GM18508 (cell line): Measurements from ENCODE around the gene RPTN.
"Not testable (repeated sequence)": the region's sequence is repeated elsewhere in the genome, so short reads cannot be mapped to it uniquely, and the experiment has no call there.

Experiments used
- ATAC-seq: cut with Tn5 transposase; IDR thresholded peaks from one replicate; pipeline ENCODE4 v1.9.1; 2021; ENCODE audit warnings: moderate number of reproducible peaks; ENCODE audit not compliant: insufficient read depth, unreplicated experiment

The RPTN gene

GRCh38 chr1:152167835-152168534 is 9.0 kb upstream of the RPTN start:
- ATAC-seq: no peak

- no peak for ATAC-seq
These were observed 7.9 kb upstream of the RPTN start for GRCh38 chr1:152166966-152167365.

GRCh38 chr1:152165286-152166077 is 6.5 kb upstream of the RPTN start:
- no peak for ATAC-seq

GRCh38 chr1:152164517-152165136 is 5.6 kb upstream of the RPTN start:
- ATAC-seq: no peak

- ATAC-seq: no peak
These were observed 3.9 kb upstream of the RPTN start for GRCh38 chr1:152162792-152163463.

GRCh38 chr1:152160576-152160975 is 1.5 kb upstream of the RPTN start:
- no peak for ATAC-seq

- ATAC-seq: no peak
These were observed 5.0 kb downstream of the RPTN start for GRCh38 chr1:152153996-152154395.

- no peak for ATAC-seq
These were observed 7.4 kb downstream of the RPTN start for GRCh38 chr1:152151646-152152045.

- ATAC-seq: no peak
These were observed 10.0 kb downstream of the RPTN start for GRCh38 chr1:152148981-152149380.

- ATAC-seq: no peak
These were observed 11.0 kb downstream of the RPTN start for GRCh38 chr1:152148051-152148450.

GRCh38 chr1:152145769-152146168 is 13.3 kb downstream of the RPTN start:
- no peak for ATAC-seq

GRCh38 chr1:152144674-152145183 is 14.3 kb downstream of the RPTN start:
- ATAC-seq: not testable (repeated sequence)

- no peak for ATAC-seq
These were observed 15.7 kb downstream of the RPTN start for GRCh38 chr1:152143150-152143887.

- ATAC-seq: no peak
These were observed 16.9 kb downstream of the RPTN start for GRCh38 chr1:152141971-152142584.

GRCh38 chr1:152137215-152137614 is 21.8 kb downstream of the RPTN start:
- ATAC-seq: no peak

GRCh38 chr1:152130186-152130585 is 28.8 kb downstream of the RPTN start:
- no peak for ATAC-seq

- no peak for ATAC-seq
These were observed 31.4 kb downstream of the RPTN start for GRCh38 chr1:152127673-152128072.

GRCh38 chr1:152125834-152126443 is 33.1 kb downstream of the RPTN start:
- ATAC-seq: no peak

GRCh38 chr1:152118915-152119314 is 40.1 kb downstream of the RPTN start:
- no peak for ATAC-seq
